Measurements from ENCODE around the gene VSIG2.
"Not testable (repeated sequence)": the region's sequence is repeated elsewhere in the genome, so short reads cannot be mapped to it uniquely, and the experiment has no call there.

VSIG2 gene, protein sequence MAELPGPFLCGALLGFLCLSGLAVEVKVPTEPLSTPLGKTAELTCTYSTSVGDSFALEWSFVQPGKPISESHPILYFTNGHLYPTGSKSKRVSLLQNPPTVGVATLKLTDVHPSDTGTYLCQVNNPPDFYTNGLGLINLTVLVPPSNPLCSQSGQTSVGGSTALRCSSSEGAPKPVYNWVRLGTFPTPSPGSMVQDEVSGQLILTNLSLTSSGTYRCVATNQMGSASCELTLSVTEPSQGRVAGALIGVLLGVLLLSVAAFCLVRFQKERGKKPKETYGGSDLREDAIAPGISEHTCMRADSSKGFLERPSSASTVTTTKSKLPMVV

GRCh38 chr11:124751741-124752470 lies at the start of gene VSIG2:
TSS of gene VSIG2 (minus strand) at chr11:124752255. CDS start at chr11:124752137, 118 bp downstream.
- DNase-seq (ENCODE audit: low read depth) = no peak

DNA sequence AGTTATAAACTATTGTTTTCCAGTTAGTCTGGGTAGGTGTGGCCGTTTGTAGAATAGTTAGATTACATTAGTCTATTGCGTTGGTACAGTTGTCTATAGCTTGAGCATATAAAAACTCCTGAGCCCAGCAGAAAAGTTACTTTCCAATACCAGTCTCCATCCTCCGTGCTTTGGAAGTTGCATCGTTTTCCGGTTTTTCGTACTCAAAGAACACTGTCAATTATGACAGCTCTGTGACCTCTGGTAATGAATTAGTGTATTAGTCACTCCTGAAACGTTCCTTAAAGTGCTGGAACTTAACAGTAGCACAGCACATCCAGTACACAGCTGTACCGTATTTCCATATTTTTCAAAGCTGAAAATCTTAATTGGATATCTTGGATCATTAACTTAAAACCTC lies 49.0 kb upstream of the VSIG2 start:
- no peak for DNase-seq (ENCODE audit: low read depth)

DNA sequence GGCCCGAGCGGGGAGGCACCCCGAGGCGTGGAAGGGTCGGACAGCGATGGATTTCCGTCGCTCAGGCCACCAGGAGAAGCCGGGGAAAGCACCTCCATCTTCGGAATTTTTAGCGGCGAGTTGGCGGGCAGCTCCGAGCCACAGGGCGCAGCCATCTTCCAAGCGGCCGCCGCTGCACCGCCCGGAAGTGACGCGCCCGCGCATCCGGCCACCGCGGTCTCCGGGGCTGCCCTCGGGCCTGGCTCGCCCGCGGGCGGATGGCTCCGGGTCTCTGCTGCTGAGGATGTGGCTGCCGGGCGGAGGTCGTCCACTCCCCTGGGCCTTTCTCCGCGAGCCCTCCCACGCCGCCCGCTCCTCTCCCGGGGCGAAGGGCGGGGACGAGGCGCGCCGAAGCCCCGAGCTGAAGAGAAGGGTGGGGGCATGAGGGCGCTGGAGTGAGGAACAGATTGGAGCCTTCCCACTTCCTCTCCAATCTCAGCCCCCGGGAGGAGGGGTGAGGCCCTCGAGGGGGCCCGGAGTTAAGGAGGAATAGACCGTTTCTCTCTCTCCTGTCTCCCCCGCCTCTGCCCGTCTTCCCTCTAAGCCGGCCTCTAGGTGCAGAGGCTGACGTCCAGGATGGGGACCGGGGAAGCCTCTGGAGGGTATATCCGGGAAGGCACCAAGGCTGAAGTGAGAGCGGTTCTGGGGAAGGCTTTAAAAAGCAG lies 48.3 kb upstream of the VSIG2 start, which contains the start of gene MSANTD2:
TSS of gene MSANTD2 (minus strand) at position 181 of the 704 bp plus-strand sequence. CDS start at position 155, 26 bp downstream.
- peak; percentile 72 for DNase-seq (ENCODE audit: low read depth)

DNA sequence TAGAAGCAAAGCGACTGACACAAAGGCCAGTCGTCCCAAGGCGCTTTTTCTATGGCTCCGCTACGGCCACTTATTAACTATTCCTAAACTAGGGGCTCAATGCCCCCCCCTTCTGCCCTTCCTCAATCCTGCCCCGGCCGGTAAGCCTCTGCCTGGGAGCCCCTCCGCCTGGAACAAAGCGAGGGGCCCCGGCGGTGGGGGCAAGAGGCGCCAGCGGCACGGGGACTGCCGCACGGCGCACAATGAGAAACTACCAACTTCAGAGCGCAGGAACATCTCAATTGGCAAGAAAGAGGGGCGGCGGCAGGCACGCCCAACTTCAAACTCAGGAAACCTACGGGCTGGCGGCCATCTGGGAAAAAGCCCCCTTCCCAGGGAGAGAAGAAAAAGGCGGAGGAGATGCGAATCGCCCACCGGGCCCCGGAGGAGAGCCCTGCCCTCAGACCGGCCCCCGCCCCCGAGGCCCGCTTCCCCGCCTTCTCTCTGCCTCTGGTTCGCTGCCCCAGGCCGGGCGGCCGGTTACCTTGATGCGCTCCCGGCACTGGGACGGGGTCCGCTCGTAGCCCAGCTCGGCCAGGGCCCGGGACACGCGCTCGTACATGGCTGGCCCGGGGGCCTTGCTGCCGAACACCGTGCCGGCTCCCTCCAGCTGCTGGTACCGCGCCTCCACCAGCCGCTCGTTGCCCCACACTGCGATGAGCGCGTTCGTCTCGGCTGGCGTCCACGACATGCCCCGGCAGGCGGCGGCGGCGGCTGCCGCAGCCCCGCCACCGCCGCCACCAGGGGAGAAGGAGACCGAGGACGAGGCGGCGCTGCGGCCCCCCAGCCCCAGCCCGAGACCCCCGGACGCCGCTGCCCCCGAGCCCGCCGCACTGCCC lies 47.5 kb upstream of the VSIG2 start:
- DNase-seq (ENCODE audit: low read depth) = peak; percentile 9

GRCh38 chr11:124798991-124799347 lies 46.9 kb upstream of the VSIG2 start:
- no peak for DNase-seq (ENCODE audit: low read depth)

DNA sequence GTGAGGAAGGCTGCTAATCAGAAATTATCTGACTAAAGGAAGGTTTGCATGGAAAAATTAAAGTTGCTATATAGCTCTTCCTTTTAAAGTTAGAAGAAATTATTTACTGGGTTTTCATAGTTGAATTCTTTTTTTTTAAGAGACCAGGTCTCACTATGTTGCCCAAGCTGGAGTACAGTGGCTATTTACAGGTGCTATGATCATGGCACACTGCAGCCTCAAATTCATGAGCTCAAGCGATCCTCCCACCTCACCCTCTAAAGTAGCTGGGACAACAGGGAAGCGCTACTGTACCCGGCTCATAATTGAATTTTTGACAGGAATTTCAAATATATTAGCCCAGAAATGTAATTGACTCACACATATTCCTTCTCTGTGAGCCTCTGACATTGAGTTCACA lies 44.3 kb upstream of the VSIG2 start:
- DNase-seq (ENCODE audit: low read depth) = no peak

DNA sequence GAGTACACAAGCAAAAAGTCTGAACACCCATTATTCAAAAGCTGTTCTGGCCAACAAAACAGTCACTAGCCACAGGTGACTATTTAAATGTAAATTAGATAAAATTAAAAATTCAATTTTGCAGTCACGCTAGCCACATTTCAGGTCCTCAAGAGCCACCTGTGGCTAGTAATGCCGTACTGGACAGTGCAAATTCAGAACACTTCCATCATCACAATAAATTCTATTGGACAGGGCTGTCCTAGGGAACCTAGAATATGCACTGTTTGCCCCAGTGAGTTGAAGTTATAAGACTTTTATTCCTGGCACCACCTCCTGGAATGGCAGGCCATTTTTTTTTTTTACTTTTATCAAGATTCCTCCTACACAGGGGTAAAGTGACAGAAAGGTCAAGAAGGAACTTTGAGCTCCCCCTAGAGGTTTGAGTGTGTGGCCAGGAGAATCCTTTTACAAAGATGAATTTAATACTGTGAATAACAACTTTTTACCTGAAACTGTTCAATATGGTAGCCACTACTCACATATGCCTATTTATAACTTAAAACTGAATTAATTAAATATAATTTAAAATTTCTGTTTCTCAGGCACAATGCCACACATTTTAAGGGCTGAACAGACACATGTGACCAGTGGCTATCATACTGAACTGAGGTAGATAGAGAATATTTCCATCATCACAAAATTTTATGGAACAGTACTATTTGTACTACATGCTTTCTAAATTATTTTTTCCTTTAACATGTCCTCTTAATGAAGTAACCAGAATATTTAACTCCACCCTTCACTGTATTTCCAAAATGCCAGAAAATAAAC lies 41.6 kb upstream of the VSIG2 start:
- no peak for DNase-seq (ENCODE audit: low read depth)

GRCh38 chr11:124791626-124792341 lies 39.7 kb upstream of the VSIG2 start:
- DNase-seq (ENCODE audit: low read depth) = no peak

DNA sequence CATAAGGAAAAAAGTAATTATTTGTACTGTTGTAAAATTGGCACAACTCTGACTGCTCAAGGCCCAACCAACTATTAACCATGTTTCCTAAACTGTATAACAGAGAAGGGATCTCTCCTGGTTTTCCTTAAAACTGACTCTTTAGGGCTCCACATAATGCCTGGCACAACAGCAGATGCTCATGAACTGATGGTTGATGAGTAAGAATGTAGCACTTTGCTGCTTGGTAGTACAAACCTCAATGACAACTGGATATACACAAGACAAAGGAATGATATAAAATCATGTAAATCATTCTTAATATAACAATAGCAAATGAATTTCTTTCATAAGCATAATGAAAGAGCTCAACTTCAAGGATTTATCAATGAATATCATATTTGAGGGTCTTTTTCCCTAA lies 36.5 kb upstream of the VSIG2 start:
- DNase-seq (ENCODE audit: low read depth) = no peak

DNA sequence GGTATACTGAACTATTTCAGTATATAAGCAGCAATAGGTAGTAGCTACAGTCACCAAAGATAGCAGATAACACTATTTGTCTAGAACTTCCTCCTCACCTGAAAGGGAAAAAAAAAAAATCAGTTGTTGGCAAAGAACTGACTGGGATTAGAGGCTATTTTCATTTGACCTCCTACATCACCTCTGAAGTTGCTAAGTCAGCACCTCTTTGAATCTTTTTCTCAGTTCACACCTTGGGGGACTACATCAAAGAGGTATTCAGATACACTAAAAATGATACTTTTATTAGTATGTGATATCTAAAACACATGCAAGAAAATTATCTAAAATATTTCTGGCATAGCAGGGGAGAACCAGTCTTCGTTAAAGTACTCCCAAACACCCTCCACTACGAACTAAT lies 32.0 kb upstream of the VSIG2 start:
- no peak for DNase-seq (ENCODE audit: low read depth)

- DNase-seq (ENCODE audit: low read depth) = no peak
These were observed 30.9 kb upstream of the VSIG2 start for GRCh38 chr11:124783002-124783401.

- no peak for DNase-seq (ENCODE audit: low read depth)
These were observed 27.5 kb upstream of the VSIG2 start for GRCh38 chr11:124779568-124779967.

DNA sequence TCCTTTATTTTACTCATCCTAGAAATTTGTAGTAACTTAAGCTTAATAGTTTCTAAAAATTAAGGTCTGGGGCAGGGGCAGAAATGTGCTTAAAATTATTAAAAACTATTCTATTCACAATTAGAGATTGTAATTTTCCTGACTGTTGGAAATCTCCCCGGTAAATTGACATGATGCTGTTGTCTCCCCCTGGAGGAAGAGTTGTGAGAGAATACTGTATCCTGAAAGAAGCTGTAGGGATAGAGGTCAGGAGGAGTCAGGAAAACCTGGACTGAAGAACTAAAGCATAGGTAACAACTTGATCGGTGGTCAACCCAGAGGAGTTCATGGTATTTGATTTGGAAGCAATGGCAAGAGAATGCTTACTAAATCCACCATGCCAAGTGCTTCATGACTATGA lies 26.2 kb upstream of the VSIG2 start:
- no peak for DNase-seq (ENCODE audit: low read depth)

GRCh38 chr11:124776865-124777645 lies 25.0 kb upstream of the VSIG2 start:
- DNase-seq (ENCODE audit: low read depth) = no peak

GRCh38 chr11:124770959-124771358 lies 18.9 kb upstream of the VSIG2 start:
- DNase-seq (ENCODE audit: low read depth) = not testable (repeated sequence)

DNA sequence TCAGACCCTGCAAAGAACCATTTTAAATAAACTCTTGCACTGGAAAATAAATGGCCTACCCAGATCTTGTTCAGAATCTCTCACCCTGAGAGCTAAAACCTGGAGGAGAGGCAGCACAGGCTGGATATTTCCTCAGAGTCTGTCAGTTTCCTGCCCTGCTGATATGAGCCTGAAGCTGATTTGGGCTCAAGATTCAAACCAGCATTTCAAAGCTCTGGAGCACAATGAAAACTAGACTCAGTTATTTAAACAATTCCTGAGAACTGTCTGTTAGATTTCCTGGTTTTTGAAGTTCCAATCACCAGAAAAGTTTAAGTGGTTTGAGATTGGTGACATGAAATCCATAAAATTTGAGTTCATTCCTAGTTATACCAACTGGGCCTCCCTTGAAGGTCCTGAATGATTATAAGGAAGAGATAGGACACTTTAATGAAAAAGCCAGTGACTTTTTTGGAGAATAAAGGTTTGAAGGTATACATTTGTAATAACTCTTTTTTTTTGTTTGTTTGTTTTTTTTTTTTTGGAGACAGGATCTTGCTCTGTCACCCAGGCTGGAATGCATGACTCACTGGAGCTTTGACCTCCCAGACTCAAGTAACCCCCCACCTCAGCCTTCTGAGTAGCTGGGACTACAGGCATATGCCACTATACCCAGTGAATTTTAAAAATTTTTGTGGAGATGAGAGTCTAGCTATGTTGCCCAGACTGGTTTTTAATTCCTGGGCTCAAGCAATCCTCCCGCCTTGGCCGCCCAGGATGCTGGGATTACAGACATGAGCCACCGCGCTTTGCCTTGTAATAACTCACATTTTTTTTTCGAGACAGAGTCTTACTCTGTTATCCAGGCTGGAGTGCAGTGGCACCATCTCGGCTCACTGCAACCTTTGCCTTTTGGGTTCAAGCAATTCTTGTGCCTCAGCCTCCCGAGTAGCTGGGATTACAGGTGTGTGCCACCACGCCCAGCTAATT lies 18.0 kb upstream of the VSIG2 start:
- no peak for DNase-seq (ENCODE audit: low read depth)

DNA sequence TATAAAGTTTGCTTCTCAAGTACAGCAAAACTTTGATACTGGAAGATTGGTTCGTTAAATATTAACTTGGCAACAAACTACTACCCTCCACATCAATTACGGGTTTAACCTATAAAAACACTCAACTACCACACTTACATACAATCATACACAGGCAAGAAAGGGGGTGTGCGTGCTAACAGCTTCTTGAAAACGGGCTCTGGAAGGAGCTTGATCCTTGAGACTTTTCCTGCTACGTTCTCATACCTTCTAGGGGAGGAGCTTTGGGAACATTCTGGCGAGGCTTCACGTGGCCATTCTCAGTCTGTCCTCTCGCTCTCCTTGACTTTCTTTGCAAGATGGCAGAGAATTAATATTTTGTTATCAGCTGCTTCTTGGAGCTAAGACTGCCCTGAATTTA lies 16.9 kb upstream of the VSIG2 start:
- DNase-seq (ENCODE audit: low read depth) = no peak

- DNase-seq (ENCODE audit: low read depth) = no peak
These were observed 14.1 kb upstream of the VSIG2 start for GRCh38 chr11:124766156-124766555.

All from activated gamma-delta T cell treated with anti-CD3 and anti-CD28 coated beads, Interleukin-2, amount 50 U/mL, for 16 hours (primary cell).